Adrenal gland (tissue), 5 donors: ENCODE data around the gene KMT5B.

ENCODE experiments used
- POLR2A ChIP-seq, 2 donors: fragments of 450-650 bp; IDR thresholded peaks; one replicate each; pipeline ENCODE4 v1.6.1; 2017; ENCODE audit warnings: antibody characterized with exemption in 2 of 2, mild to moderate bottlenecking in 2 of 2, moderate library complexity in 1 of 2
- TF ChIP-seq, protein P1 (sequence below), 6 experiments: fragments of 450-650 bp in 4 of 6; fragments of 200-600 bp in 2 of 6; sonication (generic) in 1 of 6; IDR thresholded peaks; 1 replicate in 5 of 6; 2 replicates in 1 of 6; pipeline versions ENCODE4 v1.5.1 to v1.8.0; 2016 to 2021; ENCODE audit warnings: antibody characterized with exemption in 6 of 6, mild to moderate bottlenecking in 2 of 6, moderate library complexity in 1 of 6
- donor health status: DM: no; HTN: no; CAD: no.

- TF ChIP-seq, protein P1, sequence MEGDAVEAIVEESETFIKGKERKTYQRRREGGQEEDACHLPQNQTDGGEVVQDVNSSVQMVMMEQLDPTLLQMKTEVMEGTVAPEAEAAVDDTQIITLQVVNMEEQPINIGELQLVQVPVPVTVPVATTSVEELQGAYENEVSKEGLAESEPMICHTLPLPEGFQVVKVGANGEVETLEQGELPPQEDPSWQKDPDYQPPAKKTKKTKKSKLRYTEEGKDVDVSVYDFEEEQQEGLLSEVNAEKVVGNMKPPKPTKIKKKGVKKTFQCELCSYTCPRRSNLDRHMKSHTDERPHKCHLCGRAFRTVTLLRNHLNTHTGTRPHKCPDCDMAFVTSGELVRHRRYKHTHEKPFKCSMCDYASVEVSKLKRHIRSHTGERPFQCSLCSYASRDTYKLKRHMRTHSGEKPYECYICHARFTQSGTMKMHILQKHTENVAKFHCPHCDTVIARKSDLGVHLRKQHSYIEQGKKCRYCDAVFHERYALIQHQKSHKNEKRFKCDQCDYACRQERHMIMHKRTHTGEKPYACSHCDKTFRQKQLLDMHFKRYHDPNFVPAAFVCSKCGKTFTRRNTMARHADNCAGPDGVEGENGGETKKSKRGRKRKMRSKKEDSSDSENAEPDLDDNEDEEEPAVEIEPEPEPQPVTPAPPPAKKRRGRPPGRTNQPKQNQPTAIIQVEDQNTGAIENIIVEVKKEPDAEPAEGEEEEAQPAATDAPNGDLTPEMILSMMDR (IDR thresholded peaks at IDR 0.05) = no peak
- no peak for TF ChIP-seq POLR2A (IDR thresholded peaks at IDR 0.05)
These were observed 45.3 kb upstream of the KMT5B start for GRCh38 chr11:68258363-68258765.
